ENCODE data around the gene PRDX5. TPM values are rescaled to one million over a fixed set of nuclear protein-coding genes. Genes with fewer than 3 reads are reported as not detected.
"Not testable (repeated sequence)": the region's sequence is repeated elsewhere in the genome, so short reads cannot be mapped to it uniquely, and the experiment has no call there.

Gene PRDX5
- total RNA-seq, 1 donor: 103 TPM

DNA sequence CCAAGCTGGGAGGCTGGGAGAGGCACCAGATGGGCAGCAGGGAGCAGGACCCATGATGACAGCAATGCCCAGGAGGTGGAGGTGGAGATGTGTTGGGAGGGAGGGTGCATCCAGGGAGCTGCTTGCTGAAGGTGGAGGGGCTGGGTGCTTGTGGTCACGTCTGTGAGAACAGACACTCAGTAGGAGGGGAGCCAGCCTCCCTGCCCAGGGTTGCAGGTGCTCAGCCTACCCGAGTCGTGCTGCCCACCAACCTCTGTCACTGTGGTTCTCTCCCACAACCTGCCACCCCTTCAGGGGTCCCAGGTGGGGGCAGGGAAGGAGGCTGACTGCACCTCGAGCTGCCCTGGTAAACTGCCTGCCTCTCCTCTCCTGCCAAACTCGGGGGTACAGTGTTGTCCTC lies 5.5 kb downstream of the PRDX5 start:
- no peak for DNase-seq (ENCODE audit: low read depth in 2 of 3, low spot score in 2 of 3)

DNA sequence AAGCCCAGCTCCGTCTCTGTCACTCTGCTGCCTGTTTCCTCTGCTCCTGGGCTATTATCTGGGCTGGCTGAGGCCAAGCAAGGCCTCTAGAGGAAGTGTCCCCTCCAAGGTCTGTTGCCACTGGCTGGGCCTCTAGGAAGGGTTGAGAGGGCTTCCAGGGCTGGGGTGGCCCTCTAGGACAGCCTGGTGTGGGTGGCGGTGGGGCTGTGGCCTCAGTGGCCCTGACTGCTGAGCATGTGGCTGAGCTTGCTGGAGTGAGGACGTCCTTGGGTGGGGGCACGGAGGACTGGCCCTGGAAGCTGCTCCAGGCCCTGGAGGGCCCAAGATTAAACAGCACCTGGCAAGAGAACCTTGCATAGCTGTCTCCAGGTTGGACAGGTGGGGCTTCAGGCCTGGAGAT lies 6.1 kb downstream of the PRDX5 start:
- not testable (repeated sequence) for DNase-seq (ENCODE audit: low read depth in 2 of 3, low spot score in 2 of 3)

DNA sequence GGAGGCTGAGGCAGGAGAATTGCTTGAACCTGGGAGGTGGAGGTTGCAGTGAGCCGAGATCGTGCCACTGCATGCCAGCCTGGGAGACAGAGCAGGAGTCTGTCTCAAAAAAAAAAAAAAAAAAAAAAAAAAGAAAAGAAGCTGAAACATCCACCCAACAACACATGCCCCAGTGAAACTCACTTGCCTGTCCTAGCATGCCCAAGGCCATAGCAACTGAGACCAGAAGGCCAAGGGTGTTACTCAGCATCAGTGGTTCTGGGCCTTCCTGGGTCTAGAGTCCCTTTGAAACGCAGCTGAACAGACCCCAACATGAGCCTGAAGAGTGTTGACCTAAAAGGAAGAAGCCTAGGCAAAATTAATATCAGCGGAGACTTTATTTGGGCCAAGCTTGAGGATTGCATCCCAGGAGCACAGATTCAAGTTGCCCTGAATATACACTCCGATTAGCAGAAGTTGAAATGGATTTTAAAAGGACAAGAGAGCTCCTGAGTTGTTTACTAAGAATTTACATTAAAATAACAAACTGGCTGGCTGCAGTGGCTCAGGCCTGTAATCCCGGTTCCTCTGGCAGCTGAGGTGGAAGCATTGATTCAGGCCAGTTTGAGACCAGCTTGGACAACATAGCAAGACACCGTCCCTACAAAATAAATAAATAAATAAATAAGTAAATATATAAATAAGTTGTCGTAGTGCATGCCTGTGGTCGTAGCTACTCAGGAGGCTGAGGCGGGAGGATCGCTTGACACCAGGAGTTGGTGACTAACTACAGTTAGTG lies 7.0 kb downstream of the PRDX5 start:
- DNase-seq (ENCODE audit: low read depth in 2 of 3, low spot score in 2 of 3): no peak

DNA sequence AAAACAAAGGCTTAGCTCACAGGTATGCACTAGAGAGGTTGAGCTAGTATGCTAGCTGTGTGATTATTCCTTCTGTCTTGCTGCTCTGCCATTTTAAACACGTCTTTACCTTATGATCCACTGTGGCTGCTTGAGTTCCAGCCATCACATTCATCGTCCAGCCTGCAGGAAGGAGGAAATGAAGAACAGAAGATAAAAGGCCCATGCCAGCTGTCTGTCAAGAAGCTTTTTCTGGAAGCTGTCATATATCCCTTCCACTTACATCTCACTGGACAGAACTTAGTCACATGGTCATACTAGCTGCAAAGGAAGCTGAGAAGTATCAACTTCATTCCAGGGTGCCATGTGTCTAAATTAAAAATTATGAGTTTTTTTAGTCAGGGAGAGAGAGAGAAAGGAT lies 9.5 kb downstream of the PRDX5 start:
- no peak for DNase-seq (ENCODE audit: low read depth in 2 of 3, low spot score in 2 of 3)

DNA sequence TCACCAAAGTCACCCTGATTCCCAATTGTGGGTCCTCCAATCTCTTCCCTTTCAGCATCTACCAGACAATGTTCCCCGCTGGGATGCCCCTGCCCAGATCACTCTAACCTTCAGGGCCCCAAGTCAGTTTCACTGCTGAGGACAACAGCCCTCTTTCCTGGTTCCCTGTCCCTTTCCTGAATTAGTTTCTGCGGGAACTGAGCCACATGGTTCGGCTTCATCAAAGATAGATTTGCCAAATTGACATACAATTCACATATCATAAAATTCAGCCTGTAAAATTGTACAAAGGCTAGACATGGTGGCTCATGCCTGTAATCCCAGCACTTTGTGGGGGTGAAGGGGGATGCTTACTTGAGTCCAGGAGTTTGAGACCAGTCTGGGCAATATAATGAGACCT lies 10.1 kb downstream of the PRDX5 start:
- DNase-seq (ENCODE audit: low read depth in 2 of 3, low spot score in 2 of 3): no peak

DNA sequence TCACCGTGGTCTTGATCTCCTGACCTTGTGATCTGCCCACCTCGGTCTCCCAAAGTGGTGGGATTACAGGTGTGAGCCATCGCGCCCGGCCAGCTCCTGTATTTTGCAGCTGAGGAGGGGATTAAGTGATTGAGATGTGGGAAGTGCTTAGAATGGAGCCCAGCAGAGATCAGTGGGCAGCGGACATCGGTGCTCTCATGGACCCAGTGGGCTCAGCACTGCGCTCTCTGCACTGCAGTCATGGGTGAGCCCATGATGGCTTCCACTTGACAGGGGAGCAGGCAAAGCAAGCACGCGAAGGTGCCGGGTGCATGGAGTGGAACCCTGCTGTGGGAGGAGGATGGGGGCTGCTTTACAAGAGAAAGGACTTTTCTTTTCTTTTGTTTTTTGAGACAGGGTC lies 13.0 kb downstream of the PRDX5 start:
- DNase-seq (ENCODE audit: low read depth in 2 of 3, low spot score in 2 of 3): no peak

DNA sequence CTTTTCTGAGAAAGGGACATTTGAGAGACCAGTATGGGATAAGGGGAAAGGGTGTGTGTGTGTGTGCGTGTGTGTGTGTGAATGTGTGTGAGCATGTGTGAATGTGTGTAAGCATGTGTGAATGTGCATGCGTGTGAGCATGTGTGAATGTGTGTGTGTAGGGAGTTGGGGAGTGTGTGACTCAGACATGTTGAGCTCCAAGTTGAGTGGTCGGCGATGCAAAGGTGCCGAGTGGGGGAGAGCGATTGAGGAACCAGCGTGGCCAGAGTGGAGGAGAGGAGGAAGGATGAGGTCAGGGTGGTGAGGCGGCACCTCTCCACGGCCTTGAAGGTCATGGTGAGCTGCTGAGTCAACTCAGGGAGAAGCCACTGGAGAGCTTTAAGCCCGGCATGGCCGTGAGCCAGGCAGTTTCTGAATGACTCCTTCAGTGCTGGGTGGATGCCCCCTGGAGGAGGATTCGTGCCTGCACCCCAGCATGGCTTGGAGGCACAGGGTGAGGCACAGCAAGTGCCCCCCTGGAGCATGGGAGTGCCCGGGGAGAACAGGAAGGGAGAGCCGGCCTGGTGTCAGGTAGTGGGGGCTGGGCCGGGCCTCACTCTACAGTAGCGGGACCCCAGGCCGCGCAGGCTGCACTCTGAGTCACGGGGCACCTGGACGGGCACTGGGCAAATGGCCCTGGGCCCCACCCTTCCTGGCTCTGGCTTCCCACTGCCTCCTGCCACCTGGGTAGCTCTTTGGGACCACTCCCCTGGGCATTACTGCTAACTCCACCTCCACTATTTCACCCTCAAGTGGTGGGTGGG lies 13.8 kb downstream of the PRDX5 start:
- peak in 2 of 3 donors; percentile 95 for DNase-seq (ENCODE audit: low read depth in 2 of 3, low spot score in 2 of 3)

DNA sequence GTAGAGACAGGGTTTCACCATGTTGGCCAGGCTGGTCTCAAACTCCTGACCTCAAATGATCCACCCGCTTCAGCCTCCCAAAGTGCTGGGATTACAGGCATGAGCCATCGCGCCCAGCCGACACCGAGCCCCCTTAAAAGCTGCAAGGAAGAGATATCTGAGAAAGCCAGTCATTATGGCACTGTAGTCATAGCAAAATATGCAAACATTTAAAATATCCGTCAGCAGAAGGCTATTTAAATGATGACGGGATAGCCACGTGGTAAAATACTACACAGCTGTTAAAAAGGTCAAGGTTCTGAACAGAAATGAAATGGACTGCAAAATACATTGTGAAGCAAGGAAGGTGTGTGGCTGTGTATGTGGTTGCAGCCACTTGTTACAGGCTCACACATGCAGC lies 15.6 kb downstream of the PRDX5 start:
- no peak for DNase-seq (ENCODE audit: low read depth in 2 of 3, low spot score in 2 of 3)

DNA sequence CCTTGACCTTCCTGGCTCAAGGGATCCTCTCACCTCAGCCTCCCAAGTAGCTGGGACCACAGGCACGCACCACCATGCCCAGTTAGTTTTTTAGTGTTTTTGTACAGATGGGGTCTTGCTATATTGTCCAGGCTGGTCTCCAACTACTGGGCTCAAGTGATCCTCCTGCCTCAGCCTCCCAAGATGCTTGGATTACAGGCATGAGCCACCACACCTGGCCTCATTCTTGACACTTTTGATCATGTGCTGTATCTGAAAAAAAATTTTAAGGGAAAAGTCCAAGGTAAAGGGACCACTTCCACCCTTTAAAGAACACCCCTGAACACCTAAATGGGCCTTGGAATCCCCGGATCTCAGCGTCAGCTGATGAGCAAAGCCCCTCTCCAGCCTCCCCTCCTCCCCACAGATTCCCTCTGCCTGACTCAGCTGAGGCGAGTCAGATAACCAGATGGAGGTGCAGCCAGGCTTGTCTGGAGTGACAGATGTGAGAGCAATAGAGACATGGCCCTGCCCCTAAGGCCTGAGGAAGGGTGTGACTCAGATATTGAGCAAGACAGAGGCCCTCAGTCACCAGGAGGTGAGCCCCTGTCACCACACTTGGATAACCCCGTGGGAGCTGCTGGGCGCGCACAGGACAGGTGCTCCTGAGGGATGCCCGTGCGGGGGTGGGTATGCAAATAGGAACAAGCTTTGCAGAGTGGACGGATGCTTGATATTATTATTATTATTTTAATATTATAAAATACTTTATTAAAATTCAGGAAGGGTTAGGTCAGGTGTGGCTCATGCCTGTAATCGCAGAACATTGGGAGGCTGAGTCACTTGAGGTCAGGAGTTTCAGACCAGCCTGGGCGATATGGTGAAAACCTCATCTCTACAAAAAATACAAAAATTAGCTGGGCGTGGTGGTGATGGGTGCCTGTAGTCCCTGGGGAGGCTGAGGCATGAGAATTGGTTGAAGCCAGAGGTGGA lies 17.1 kb downstream of the PRDX5 start:
- DNase-seq (ENCODE audit: low read depth in 2 of 3, low spot score in 2 of 3): peak in 2 of 3 donors; percentile 87 to 88

DNA sequence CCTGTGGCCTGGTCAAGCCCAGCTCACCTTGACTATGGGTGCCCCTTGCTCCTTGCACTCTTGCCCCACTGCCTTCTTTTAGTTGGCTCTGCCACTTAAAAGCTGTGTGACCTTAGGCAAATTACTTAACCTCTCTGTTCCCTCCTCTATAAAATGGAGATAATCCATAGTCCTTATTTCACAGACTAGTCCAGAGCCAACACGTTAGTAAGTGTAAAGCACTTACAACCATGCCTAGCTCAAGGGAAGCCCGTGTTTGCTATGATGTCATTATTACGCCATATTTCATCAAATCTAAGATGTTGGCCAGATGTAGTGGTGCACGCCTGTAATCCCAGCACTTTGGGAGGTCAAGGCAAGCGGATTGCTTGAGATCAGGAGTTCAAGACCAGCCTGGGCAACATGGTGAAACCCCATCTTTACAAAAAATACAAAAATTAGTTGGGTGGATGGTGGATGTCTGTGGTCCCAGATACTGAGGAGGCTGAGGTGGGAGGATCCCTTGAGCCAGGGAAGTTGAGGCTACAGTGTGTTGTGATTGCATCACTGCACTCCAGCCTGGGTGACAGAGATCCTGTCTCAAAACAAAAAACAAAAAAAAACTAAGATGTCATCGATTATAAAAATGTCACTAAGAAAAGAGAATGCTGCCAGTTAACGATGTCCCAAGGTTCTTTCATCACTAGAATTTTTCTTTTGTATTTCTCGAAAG lies 19.8 kb downstream of the PRDX5 start:
- DNase-seq (ENCODE audit: low read depth in 2 of 3, low spot score in 2 of 3): no peak

DNA sequence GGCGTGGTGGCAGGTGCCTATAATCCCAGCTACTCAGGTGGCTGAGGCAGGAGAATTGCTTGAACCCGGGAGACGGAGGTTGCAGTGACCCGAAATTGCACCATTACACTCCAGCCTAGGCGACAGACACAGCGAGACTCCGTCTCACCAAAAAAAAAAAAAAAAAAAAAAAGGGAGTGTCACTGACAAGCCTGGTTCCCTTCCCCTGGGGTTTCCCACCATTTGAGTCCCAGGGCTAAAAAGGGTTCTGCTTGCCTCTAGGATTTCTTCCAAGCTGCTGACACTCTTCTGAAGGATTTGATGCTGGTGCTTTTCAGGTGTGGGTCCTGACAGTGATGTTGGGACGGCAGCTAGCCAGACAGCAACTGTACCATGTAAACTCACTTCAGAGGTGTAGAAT lies 20.8 kb downstream of the PRDX5 start:
- DNase-seq (ENCODE audit: low read depth in 2 of 3, low spot score in 2 of 3): no peak

DNA sequence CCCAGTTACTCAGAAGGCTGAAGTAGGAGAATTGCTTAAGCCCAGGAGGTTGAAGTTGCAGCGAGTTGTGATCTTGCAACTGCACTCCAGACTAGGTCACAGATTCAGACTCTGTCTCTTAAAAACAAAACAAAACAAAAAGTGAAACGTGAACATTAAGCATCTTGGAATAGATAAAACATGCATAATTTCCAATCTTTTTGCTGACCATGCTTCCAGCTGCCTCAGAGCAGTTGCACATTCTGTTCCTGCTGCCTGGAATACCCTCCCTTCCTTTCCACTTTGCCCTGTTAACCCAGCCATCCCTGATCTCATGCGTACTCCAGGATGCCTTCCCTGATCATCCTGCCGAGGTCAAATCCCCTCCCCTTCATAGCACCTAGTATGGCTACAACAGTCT lies 21.4 kb downstream of the PRDX5 start:
- DNase-seq (ENCODE audit: low read depth in 2 of 3, low spot score in 2 of 3): no peak

DNA sequence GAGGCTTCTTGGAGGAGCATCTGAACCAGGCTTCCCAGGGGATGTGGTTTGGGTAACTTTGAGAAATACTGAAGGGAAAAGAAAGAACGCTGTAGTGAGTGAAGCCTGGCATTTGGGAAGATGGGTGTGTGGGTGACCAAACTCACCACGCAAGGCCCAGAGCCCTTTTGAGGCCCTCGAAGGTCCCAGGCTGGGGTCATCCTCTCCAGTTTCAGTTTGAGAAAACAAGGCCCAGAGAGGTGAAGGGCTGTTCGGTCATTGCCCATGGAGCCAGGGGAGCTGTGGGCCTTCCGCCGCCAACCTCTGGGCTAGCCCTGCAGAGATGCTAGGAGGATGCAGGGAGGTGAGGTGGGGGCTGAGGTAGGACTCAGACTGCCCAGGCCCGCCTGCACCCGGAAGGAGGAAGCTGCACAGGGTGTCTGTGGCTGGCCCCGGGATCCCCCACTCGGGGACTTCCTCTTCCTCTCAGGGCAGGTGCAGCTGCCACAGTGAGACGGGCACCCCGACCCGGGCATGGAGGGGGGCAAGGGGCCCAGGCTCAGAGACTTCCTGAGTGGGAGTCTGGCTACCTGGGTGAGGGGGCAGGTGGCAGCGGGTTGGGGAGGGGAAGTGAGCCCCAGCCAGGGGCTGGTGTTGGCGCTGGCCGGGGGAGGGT lies 22.0 kb downstream of the PRDX5 start, which contains the start of gene CCDC88B:
CCDC88B (plus strand) TSS at position 451 of the 655 bp plus-strand sequence; CDS start at position 514, 63 bp downstream.
- DNase-seq (ENCODE audit: low read depth in 2 of 3, low spot score in 2 of 3): peak; percentile 65 to 87 (median 80)

DNA sequence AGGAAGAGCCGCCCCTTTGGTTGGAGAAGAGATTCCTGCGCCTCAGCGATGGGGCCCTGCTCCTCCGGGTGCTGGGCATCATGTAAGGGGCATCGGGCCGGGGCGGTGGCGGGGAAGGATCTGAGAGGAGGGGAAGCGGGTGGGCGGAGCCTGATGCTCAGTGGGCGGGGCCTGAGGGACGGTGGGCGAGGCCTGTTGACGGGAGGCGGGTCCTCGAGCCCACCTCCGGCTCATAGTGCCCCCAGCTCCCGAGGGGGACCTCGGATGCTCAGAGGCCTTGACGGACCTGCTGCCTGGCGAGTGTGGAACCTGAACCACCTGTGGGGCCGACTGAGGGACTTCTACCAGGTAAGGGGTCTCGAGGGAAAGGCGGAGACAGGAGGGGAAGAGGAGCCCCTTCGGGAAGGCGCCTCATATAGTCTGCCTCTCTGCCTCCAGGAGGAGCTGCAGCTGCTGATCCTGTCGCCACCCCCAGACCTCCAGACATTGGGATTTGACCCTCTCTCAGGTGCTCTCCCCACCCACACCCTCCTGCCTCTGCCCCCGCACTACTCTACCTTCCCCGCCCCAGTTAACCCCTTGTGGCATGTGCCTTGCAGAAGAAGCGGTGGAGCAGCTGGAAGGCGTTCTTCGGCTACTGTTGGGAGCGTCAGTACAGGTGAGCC lies 22.9 kb downstream of the PRDX5 start:
- DNase-seq (ENCODE audit: low read depth in 2 of 3, low spot score in 2 of 3): peak in 2 of 3 donors; percentile 67 to 74

DNA sequence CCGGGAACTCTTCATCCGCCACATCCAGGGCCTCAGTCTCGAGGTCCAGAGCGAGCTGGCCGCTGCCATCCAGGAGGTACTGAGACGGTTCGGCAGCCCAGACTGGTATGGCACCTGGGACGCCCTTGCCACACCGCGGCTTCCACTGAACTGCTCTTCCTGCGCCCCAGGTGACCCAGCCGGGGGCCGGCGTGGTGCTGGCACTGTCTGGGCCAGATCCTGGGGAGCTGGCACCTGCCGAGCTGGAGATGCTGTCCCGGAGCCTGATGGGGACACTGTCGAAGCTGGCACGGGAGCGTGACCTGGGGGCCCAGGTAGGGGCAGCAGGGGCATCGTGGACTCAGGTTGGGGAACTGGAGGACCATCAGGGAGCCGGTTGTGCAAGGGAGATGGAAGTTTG lies 23.5 kb downstream of the PRDX5 start:
- no peak for DNase-seq (ENCODE audit: low read depth in 2 of 3, low spot score in 2 of 3)

DNA sequence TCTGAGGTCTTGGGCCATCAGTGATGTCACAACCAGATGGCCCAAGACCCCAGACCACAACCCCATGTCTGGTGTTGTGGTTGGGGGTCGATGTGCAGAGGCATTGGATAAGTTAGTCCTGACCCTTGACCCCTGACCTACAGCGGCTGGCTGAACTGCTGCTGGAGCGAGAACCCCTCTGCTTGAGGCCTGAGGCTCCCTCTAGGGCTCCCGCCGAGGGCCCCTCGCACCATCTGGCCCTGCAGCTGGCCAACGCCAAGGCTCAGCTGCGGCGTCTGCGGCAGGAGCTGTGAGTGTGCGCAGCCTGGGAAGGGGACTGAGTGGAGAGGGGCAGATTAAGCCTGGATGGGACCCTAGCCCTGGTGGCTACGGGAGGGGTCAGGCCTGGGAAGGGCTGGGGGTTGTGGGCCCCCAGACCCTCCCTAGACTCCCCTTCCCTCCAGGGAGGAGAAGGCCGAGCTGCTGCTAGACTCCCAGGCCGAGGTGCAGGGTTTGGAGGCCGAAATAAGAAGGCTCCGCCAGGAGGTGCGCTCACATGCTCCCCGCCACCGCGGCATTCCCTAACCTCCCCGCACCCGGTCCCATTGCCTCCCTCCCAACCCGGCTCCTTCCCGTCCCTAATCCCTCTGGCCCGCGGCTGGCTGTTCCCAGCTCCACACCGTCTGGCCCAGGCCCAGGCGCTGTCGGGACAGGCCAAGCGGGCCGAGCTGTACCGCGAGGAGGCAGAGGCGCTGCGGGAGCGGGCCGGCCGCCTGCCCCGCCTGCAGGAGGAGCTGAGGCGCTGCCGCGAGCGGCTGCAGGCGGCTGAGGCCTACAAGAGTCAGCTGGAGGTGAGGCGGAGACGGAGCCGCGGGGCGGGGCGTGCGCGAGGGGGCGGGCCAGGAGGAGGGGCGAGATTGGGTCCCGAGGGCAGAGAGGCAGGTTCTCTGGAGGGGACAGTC lies 24.2 kb downstream of the PRDX5 start:
- DNase-seq (ENCODE audit: low read depth in 2 of 3, low spot score in 2 of 3): peak; percentile 69 to 91 (median 88)

DNA sequence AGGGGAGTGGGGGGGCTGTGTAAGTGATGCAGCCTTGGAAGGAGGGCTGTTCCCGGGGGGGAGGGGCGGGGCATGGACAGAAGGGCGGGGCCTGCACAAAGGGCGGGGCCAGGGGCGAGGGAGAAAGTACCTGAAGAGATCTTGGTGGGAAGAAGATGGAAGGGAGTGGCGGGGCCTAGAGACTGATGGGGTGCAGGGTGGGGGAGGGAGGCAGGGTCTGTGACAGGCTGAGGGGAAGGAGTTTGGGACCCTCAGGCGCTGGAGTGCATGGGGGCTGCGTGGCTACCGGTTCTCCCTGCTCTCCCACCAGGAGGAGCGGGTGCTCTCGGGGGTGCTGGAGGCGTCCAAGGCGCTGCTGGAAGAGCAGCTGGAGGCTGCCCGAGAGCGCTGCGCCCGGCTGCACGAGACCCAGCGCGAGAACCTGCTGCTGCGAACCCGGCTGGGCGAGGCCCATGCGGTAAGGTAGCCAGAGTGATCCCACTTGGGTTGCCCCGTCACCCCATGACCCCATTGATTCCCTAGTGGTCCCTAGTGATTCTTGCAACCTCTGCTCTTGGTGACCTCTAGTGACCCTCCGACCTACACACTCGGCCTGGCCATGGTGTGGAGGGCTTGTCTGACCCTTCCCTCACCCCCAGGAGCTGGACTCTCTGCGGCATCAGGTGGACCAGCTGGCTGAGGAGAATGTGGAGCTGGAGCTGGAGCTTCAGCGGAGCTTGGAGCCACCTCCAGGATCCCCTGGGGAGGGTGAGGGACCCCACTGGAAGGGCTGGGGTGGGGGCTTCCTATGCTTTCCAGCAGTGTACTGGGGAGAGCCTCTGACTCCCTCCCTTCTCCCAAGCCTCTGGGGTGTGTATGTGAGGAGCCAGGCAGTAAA lies 25.2 kb downstream of the PRDX5 start:
- DNase-seq (ENCODE audit: low read depth in 2 of 3, low spot score in 2 of 3): no peak
